Activated naive CD8-positive, alpha-beta T cell treated with anti-CD3 and anti-CD28 coated beads, Interleukin-2, amount 50 U/mL, for 16 hours (primary cell): ENCODE measurements around the gene ANP32A.
"Not testable (repeated sequence)": the region's sequence is repeated elsewhere in the genome, so short reads cannot be mapped to it uniquely, and the experiment has no call there.

ENCODE experiments used
- DNase-seq: peaks from one replicate; pipeline ENCODE4 v3.0.0-alpha.2; 2020; ENCODE audit warnings: low read depth, low spot score

Gene ANP32A

DNA sequence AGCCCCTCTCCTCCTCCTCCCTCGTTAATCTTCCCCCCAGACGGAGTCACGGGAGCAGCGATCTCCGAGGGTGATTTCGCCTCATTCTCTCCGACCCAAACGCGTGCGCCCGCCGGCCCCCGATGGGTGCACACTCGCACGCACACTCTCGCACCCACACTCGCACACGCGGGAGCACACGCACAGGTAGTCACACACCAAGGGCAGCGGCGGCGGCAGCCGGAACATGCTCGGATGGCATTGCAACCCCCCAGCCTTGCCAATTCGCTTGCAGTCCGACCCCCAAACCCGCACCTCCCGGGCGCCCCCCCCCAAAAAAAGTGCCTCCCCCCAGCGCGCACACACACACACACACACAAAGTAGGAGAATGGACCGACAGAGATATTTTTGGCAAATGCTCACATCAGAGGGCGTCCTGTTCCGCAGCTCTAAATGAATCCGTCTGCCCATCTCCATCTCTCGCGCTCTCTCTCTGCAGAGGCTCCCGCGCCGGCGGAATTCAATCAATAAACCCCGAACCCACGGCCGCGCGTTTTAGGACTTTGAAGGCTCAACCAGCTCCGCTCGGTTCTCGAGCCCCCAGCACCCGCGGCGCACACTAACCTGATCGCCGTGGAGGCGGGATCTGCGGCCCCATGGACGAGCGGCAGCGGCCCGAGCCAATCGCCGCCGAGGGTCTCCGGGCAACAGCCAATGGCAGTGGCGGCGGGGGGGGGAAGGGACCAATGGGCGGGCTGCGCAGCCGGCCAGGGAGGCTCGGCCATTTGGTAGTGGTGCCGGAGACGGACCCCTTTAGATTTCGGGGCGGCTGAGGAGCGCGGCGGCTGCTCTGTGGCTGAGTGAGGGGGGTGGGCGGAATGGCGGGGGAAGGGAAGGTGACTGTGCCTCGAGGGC is at the start of gene ANP32A:
Gene ANP32A (minus strand): TSS at position 601 of the 895 bp plus-strand sequence. CDS start 144 bp downstream, at position 457.
- peak; percentile 95 for DNase-seq

DNA sequence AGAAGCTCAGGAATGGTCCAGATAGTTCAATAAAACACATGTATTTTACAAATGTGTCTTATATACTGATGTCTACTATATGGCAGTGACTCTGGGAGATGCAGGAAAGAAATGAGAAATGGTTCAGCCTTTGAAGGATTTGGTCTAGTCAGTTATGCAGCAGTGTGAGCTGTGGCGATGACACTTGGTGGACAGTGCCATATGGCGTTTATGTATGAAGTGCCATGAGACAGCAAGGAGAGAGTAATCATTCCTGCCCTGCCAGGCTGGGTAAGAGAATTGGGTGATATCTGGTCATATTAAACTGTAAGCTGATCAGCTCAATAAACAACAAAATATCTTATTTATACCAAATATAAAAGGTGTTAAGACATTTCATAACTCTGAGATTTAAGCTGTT is 47.6 kb upstream of the ANP32A start:
- no peak for DNase-seq

DNA sequence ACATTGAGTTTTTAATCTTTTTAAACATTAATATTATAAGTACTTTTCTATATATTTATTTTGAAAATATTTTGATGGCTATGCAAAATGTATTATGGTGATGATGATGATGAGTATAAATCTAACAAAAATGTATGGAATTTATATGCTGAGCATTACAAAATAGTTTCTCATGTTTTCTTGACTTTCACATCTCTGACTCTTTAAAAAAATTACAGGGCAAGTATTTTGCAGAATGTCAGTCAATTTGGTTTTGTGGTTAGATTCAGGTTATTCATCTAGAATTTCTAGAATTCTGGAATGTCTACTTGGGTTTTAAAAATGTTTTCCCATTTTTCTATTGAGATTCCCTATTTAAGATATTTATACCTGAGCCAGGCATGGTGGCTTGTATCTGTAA is 41.7 kb upstream of the ANP32A start:
- DNase-seq: no peak

DNA sequence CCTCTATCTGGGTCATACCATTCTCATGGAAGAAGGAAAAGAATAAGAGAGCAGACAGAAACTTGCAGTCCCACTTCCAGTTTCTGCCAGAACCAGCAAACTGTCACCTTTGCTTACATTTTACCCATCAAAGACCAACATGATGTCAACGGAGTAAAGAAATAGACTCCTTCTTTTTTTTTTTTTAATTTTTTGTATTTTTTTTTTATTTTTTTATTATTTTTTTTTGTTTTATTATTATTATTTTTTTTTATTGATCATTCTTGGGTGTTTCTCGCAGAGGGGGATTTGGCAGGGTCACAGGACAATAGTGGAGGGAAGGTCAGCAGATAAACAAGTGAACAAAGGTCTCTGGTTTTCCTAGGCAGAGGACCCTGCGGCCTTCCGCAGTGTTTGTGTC is 38.0 kb upstream of the ANP32A start:
- not testable (repeated sequence) for DNase-seq

DNA sequence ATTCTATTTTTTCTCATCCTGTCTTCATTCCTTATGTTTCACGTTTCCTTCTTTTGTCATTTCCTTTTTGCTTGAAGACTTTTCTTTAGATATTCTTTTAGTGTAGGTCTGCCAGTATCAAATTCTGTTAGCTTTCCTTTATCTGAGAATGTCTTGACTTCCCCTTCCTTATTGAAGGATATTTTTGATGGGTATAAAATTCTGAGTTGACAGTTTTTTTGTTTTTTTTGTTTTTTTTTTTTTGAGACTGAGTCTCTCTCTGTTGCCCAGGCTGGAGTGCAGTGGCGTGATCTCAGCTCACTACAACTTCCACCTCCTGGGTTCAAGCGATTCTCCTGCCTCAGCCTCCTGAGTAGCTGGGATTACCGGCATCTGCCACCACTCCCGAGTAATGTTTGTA is 36.7 kb upstream of the ANP32A start:
- DNase-seq: not testable (repeated sequence)

DNA sequence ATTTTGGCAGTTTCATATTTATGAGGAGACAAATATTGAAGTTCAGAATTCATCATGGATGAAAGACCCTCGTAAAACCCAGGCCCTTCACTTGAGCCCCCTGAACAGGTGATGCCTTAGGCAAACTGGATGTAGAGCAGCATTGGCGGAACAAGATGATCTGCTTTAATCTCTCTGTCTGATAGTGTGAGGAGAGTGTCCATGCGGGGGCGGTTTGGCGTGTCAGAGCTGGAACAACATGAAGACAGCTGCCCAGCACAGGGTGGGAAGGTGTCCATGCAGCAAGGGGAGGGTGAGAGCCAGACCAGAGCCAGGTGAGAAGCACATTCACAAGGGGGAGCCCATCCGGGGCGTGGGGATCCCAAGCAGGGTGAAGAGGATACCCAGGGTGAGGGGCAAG is 31.8 kb upstream of the ANP32A start:
- DNase-seq: no peak

DNA sequence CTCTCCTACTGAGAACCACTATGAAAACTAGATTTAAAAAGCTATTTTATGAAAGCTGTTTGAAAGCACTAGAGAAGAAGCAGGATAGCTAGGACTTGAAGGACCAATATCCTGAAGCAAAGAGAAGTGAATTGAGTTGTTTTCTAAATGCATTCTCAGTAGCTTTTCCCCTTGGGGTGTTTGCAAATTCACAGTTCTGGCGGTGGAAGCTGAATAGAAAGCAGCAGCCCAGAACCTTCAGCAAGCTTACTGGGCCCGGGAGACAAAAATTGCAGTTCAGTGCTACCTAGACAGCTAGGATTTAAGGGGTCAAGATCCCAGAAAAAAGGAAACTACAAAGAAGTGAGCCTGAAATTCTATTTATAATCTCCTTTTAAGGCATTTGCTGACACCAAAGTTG is 31.3 kb upstream of the ANP32A start:
- no peak for DNase-seq

DNA sequence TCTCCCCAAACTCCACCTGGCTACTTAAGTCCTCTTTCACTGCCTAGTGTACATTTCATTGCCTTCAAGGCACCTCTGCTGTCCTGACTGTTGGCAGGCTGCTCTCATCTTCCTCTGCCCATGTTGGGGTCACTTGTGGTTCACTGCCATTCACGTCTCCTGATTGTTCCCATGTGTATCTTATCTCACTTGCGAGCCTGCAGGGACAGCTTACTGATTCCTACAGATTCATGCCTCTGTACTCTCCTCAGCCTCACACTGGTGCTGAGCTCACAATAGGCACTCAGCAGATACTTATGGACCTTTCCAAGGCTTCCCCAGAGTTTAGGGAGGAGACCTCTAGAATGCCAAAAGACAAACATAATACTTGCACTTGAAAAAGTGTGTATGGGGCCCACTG is 28.8 kb upstream of the ANP32A start:
- no peak for DNase-seq

DNA sequence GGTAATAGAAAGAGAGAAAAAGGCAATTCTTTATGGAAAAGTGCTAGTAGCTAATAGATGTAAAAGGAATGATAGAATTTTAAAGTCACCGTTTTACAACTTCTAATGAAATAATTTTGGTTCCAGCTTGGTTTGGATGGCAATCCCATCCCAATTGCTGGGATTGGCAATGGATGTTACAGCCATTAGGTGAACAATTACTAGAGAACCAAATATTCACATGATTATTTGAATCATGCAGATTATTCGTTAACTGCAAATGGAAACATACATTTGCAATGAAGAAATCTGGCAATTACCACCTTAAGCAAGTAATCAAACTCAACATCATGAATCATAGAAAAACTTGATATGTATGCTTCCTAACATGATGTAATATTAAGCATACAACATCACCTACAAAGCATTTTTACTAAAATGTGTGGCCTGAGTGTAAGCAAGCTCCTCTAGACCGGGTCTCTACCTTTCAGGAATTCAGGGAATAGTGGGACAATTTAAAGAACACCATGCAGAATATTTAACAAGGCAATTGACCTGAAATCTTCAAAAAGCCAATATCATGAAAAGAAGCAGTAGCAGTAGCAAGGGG is 26.2 kb upstream of the ANP32A start:
- no peak for DNase-seq

DNA sequence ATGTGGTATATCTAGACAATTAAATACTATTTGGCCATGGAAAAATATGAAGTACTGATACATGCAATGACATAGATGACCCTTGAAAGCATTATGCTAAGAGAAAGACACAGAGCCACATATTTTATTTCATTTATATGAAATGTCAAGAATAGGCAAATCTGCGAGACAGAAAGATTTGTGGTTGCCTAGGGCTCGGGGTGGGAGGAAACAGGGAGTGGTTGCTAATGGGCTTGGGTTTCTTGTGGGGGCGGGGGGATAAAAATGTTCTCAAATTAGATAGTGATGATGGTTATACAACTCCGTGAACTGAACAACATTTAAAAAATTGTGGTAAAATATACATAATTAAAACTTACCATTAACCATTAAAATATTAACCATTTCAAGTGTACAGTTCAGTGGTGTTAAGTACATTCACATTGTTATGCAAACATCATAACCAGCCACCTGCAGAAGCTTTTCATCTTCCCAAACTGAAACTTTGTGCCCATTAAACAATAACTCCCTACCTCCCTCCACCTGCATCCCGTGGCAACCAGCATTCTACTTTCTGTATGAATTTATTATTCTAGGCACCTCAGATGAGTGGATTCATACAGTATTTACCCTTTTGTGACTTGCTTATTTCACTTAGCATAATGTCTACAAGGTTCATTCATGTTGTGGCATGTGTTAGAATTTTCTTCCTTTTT is 24.3 kb upstream of the ANP32A start:
- no peak for DNase-seq

DNA sequence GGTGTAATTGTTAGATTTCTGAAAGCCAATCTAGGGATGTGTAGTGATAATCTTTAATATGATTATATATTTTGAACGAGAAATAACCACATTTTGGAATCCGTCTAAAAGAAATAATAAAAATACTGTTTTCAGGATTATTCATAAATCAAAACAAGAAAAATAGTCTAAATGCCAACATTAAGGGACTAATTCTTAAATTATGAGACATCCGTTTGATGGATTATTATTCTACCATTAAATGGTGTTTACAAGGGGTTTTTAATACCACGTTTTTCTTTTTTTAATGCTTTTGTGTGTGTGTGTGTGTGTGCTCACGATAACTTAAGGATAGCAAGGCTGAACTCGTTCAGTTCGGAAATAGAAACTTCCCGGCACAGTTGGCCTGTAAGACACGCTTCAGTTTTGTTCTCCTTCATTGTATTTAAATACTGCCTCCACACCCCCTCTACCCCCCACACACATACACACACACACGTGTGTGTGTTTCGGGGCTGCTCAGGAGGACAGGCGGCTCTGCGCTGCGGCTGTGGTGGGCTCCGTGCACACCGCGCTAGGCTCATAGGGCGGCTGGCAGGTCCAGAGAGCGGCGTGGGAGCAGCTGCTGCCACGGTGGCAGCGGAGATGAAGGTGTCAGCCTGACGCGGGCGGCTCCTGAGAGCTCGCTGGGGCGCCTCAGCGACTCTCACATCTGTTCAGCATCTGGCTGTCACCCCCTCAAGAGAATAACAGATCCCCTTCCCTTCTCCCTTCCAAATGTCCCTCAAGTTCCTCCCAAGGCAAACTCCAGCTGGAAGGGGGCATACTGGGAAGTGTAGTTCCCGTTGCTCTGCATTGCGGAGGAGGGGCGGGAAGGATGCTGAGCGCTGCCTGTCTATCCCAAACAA is 23.0 kb upstream of the ANP32A start:
- no peak for DNase-seq

DNA sequence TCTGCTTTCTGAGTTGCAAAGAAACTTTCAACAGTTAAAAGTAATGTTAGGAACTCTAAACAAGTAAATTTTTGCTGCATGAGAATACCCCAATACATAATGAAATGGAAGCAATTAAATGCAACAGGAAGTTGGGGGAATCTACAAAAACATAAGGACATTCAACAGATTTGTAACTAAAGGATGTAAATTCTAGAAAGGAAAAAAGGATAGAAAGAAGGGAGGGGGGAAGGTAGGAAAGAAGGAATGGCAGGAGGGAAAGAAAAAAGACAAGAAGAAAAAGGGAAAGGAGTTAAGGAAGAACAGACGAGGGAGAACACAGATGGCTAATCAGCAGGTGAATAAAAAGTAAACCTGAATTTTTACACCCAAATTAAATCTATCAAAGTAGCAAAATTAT is 22.3 kb upstream of the ANP32A start:
- no peak for DNase-seq

DNA sequence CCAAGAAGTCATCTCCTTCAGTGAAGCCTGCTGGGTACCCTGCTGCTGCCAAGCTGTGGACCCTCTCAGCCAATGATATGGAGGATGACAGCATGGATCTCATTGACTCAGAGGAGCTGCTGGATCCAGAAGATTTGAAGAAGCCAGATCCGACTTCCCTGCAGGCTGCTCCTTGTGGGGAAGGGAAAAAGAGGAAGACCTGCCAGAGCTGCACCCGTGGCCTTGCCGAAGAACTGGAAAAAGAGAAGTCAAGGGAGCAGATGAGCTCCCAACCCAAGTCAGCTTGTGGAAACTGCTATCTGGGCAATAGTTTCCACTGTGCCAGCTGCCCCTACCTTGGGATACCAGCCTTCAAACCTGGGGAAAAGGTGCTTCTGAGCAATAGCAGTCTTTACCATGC is 13.7 kb upstream of the ANP32A start:
- DNase-seq: no peak

DNA sequence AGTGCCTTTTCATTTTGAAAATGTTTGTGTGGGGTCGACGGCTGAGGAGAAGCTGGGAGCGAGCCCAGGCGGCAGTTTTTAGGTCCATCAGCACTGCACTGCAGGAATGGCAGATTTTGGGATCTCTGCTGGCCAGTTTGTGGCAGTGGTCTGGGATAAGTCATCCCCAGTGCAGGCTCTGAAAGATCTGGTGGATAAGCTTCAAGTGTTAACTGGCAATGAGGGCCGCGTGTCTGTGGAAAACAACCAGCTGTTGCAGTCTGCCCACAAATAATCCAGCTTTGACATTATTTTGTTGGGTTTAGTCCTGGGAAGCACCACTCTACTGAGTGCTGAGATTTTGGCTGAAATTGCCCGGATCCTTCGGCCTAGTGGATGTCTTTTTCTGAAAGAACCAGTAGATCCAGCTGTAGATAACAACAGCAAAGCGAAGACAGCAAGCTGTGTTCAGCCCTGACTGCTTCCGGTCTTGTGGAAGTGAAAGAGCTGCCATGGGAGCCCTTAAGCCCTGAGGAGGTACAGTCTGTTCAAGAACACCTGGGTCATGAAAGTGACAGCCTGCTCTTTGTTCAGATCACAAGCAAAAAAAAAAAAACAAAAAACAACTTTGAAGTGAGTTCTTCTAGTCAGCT is 13.1 kb upstream of the ANP32A start:
- DNase-seq: no peak

DNA sequence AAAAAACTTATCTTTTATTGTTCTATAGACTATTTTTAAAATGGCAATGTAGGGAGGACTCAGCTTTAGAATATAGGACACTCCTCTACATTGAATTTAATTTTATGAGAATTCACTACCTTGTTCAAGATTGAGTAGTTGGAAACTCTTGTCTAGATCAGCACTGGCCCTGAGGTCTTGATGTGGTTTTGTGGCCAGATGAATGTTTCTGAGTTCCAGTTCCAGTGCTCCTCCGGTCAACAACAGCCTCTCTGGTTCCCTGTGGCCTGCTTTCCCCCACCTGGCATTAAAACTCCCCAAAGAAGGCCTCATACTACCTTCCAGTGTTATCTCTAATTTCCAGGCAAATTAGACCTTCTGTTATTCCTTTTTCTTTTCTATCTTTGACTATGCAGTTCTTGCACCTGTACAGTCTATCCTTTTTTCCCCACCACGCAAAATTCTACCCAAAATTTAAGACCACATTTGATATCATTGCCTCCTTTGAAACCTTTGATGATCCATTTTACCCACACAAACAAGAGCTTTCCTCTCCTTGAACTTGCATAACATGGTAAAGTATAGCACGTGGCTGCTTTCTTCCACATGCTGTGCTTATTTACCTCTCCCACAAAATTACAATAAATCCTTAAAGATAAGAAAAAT is 9.6 kb upstream of the ANP32A start:
- DNase-seq: no peak

DNA sequence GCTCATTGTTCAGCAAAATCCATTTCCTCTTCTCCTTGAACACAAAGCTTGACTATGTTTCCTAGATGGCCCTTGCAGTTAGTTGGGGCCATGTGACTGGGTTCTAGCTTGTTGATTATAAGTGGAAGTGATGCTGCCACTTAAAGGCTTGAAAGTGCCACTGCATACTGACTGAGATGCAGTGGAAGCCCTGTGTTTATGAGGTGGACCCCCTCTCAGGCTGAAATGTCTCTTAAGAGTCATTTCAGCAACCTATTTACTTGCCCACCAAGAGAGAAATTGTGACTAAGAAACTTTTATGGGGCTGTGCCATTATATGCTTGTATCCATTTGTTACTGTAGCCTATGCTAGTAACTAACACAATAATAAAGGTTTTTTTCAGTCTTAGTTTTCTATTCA is 8.4 kb upstream of the ANP32A start:
- no peak for DNase-seq

DNA sequence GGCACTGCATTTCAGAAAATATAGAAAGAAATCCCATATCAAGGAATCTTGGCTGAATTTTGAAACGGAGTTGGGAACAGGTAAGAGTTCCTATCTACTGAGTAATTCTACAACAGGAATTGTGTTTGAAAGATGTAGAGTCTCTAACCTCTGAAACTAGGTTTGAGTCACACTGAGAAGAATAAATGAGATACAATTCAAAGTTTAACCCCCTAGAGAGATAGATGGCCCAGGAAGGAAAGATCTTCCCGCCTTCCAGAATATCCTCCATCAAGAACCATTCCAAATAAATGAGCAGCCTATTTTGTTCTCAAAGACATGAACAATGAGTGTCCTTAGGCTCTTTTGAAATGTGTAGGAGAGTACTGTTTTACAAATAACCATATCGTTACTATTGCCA is 2.9 kb upstream of the ANP32A start:
- DNase-seq: no peak

DNA sequence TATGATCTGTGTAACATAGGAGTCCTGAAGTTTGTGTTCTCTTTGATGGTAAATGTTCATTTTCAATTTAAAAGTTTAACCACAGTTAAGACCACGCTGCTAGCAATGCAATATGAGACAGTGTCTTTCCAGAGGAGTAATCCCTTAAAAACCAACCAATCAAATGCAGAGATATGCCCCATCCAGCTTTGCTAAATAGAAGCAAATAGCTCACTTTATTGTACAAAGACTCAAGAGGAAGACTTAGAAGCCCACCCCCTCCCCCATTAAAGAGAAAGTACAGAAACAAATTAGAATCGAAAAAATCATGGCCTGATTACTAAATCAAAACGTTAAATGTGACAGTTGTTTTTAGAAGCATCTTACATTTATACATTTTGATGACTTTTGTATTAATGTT is 2.1 kb upstream of the ANP32A start:
- DNase-seq: no peak

DNA sequence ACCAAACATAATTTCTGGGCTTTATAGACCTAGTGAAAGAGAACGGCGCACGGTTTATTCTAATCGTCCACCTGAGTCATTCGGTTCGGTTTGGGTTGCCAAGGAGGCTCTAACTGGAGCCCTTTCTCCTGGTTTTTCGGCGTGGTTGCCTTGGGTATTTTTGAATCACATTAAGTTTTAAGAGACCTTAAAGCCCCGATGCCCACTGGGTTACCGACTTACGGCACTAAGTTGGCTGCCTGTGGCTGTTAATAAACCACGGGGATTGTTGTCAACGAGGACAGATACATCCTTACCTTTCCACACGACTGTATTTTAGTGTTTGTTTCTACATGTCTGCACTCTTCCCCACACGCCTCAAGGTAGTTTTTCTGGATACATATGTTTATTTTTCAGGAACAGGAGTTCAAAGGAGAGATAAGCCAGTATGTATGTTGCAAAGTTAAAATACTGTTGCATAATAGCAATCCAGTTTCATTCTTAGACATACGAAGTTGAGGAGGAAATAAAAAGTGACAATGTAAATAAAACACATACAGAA is 1.2 kb upstream of the ANP32A start:
- no peak for DNase-seq

DNA sequence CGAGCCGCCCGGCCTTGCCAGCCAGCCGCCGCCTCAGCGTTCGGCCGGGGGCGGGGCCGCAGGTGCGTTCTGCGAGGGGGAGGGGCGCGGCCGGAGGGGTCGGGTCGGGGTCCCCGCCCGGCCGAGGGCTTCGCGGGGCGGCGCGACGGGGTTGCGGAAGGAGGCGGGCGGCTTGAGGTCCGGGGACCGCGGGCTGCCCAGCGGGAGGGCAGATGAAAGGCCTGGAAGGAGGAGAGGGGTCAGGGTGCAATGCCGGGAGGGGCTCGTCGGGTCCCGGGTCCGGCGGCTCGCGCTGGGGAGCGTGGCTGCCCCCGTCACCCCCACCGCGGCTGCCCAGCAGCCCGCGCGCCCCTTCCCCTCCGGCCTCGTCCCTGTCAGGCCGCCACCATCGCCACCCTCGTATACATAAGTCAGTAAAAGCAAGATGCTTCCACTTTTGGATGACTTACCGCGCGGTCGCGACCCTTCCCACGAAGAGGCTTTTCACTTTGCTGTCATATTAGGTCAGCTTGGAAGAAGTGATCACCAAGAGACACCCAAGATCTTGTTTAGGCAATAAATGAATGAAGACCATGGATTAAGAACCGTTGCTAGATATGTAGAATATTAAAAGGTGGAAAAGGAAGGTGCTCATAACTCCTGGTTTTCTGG is 620 bp upstream of the ANP32A start:
- DNase-seq: no peak
